HG03103 (cell line): ENCODE results near the gene TBX5.

ENCODE experiments used
- ATAC-seq: cut with Tn5 transposase; IDR thresholded peaks from one replicate; pipeline ENCODE4 v1.9.1; 2021; ENCODE audit warnings: low read depth; ENCODE audit not compliant: unreplicated experiment

Gene TBX5

GRCh38 chr12:114335607-114336006 lies 70.3 kb downstream of the TBX5 start:
- ATAC-seq = no peak

- ATAC-seq = no peak
These were observed 71.5 kb downstream of the TBX5 start for GRCh38 chr12:114334395-114334794.

GRCh38 chr12:114328292-114328691 lies 77.7 kb downstream of the TBX5 start:
- no peak for ATAC-seq

DNA sequence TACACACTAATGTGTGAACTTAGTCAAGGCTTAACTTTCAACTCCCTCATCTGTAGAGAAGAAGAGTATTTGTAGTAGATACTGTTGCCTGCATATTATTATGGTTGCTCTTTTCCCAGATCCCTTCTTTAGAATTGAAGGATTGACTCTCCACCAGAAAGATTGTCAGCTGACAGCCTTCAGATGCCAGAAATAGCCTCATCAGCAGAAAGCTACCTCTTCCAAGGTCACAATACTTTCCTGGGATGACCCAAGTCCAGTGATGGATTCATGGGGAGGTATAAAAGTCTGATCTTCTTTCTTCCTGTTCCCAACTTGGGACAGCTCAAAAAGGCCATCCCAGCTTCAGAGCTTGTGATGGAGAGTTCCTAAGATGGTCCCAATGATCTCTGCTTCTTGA lies 78.2 kb downstream of the TBX5 start:
- no peak for ATAC-seq

- ATAC-seq = no peak
These were observed 84.4 kb downstream of the TBX5 start for GRCh38 chr12:114321524-114321923.

- no peak for ATAC-seq
These were observed 85.0 kb downstream of the TBX5 start for GRCh38 chr12:114320968-114321367.

- no peak for ATAC-seq
These were observed 85.8 kb downstream of the TBX5 start for GRCh38 chr12:114320101-114320500.

- no peak for ATAC-seq
These were observed 86.5 kb downstream of the TBX5 start for GRCh38 chr12:114319422-114319821.

DNA sequence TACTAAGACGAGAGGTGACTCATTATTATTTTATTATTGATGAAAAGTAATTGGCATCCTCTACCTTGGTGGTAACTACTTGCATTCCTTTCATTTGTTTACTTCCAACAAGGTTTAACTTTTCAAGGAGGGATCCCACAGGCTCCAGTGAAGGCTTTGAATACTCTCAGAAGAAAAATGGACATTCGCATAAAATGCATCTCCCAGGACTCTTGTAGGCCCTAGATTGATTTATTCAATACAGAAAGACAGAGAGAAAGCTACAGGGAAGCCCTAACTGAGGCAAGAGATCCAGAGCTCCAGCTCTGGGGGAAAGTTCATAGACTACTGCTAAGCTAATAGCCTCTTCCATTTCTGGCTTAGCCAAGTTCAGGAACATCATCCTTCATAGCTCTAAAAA lies 87.0 kb downstream of the TBX5 start:
- ATAC-seq = no peak

DNA sequence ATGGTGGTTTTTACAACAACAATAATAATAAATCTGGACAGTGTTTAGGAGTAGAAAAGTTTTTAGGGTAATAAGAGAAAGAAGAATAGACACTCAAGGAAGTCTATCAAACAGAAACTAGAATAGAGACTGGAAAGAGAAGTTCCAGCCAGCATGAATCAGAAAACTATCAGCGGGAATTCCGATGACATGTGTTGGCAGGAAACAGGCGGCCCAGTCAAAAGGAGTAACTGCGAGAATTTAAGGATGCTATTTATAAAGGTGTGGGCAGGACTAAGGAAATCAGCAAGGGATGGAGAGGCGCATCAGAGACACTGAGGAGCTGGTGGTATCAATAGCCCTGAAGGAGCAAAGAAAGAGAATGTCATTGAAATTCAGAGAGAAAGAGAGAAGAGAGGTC lies 89.9 kb downstream of the TBX5 start:
- no peak for ATAC-seq

DNA sequence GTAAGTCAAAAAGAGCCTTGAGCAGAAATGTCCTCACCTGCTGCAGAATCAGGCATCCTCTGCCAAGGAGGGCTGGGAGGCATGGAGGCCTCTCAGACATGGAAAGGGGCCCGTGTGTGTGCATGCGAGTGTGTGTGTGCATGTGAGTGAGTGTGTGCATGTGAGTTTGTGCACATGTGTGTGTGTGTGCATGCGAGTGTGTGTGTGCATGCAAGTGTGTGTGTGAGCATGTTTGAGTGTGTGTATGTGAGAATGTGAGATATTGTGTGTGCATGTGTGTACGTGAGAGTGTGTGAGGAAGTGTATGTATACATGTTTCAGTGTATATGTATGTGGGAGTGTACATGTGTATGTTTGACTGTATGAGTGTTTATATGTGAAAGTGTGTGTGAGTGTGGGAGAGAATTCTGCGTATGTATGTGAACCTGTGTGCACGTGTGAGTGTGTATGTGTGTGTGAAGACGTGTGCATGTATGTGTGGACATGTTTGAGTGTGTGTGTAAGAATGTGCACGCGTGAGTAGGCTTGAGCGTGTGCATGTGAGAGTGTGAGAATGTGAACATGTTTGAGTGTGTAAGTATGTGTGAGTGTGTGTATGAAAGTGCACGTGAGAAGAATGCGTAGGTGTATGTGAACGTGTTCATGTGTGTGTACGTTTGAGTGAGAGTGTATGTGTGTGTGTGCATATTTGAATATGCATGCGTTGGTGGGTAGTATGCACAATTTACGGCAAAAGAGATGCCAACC lies 90.8 kb downstream of the TBX5 start:
- no peak for ATAC-seq

- ATAC-seq = no peak
These were observed 91.5 kb downstream of the TBX5 start for GRCh38 chr12:114314403-114314802.

DNA sequence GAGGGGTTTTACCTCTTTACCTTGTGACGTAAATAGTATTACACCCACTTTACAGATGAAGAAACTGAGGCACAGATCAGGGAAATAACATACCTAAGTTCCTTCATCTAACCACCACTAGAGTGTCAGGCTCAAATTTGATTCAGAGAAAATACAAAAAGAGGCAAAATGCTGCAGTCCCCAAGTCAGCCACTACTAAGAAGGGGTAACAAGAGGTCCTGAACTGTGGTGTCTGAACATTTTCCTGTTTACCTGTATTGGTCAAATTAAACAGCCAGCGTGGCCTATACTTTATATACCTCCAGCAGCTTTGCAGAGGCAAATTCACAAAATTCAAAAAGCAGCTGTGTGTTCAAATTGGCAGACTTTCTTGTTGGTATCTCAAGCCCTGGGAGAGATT lies 92.0 kb downstream of the TBX5 start:
- no peak for ATAC-seq

GRCh38 chr12:114311974-114312373 lies 94.0 kb downstream of the TBX5 start:
- ATAC-seq = no peak

DNA sequence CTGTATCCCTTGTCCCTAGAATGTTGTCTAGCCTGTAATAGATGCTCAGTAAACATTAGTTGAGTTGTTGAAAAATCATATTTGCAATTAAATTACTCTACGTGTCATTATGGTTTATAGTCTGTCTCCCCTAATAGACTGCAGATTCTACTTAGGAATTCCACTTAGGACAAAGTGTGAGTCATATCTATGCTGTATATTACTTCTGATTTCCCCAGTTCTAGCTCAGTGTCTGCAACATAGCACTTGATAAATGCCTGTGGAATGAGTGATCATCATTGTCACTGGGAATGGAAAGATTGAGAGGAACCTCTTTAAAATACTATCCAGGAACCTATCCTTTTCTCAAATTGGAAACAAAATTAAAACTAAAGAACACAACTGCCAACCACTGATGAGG lies 99.3 kb downstream of the TBX5 start:
- no peak for ATAC-seq

GRCh38 chr12:114305446-114305845 lies 100.5 kb downstream of the TBX5 start:
- no peak for ATAC-seq
